NCI-H1417 (cell line): Measurements from ENCODE around the gene MBD4.
"Not testable (repeated sequence)": the region's sequence is repeated elsewhere in the genome, so short reads cannot be mapped to it uniquely, and the experiment has no call there.

Source experiments
- DNase-seq, 3 experiments: peaks; one replicate each; lab custom pipeline; 2025; lab: John Stamatoyannopoulos, UW

MBD4 gene

GRCh38 chr3:129429602-129430001, 10.1 kb downstream of the MBD4 start:
- DNase-seq, result no peak

- DNase-seq, result no peak
Measured at GRCh38 chr3:129429080-129429451, 10.7 kb downstream of the MBD4 start.

- DNase-seq, result peak; percentile 95 to 99 (median 99)
Measured at GRCh38 chr3:129428376-129429079, 11.2 kb downstream of the MBD4 start, which contains the start of gene EFCAB12. TSS of gene EFCAB12 (minus strand) at chr3:129428636. CDS start at chr3:129428488, 148 bp downstream.

GRCh38 chr3:129428007-129428375, 11.8 kb downstream of the MBD4 start:
- no peak for DNase-seq

- DNase-seq, result no peak
Measured at GRCh38 chr3:129425619-129426018, 14.1 kb downstream of the MBD4 start.

GRCh38 chr3:129425213-129425612, 14.5 kb downstream of the MBD4 start:
- no peak for DNase-seq

- DNase-seq, result no peak
Measured at GRCh38 chr3:129424185-129424841, 15.4 kb downstream of the MBD4 start.

- DNase-seq, result no peak
Measured at GRCh38 chr3:129422897-129423296, 16.9 kb downstream of the MBD4 start.

- DNase-seq, result no peak
Measured at GRCh38 chr3:129421988-129422745, 17.6 kb downstream of the MBD4 start.

- no peak for DNase-seq
Measured at GRCh38 chr3:129421236-129421883, 18.4 kb downstream of the MBD4 start.

GRCh38 chr3:129419476-129419875, 20.3 kb downstream of the MBD4 start:
- DNase-seq, result no peak

GRCh38 chr3:129418041-129418973, 21.4 kb downstream of the MBD4 start:
- DNase-seq, result no peak

- DNase-seq, result no peak
Measured at GRCh38 chr3:129417326-129417725, 22.4 kb downstream of the MBD4 start.

- no peak for DNase-seq
Measured at GRCh38 chr3:129416415-129416814, 23.3 kb downstream of the MBD4 start.

- DNase-seq, result no peak
Measured at GRCh38 chr3:129415830-129416229, 23.9 kb downstream of the MBD4 start.

GRCh38 chr3:129415378-129415777, 24.4 kb downstream of the MBD4 start:
- DNase-seq, result no peak

- no peak for DNase-seq
Measured at GRCh38 chr3:129413687-129414506, 25.9 kb downstream of the MBD4 start.

GRCh38 chr3:129413238-129413637, 26.5 kb downstream of the MBD4 start:
- DNase-seq, result not testable (repeated sequence)

GRCh38 chr3:129412542-129413198, 27.1 kb downstream of the MBD4 start:
- no peak for DNase-seq

GRCh38 chr3:129410971-129411370, 28.8 kb downstream of the MBD4 start:
- no peak for DNase-seq
